Left renal pelvis (tissue), 4 donors: Measurements from ENCODE around the gene PLXNA4. TPM values are rescaled to one million over a fixed set of nuclear protein-coding genes. Genes with fewer than 3 reads are reported as not detected.

ENCODE experiments used
- DNase-seq, 4 donors: peaks; one replicate each; pipeline ENCODE4 v3.0.0-alpha.2; 2013; ENCODE audit warnings: low read depth in 4 of 4, low spot score in 3 of 4
- polyA plus RNA-seq, 4 donors: library from polyadenylated mRNA; unstranded; fragments of 120-200 nt; gene quantifications; one replicate each; pipeline ENCODE4 v1.2.1, GENCODE V29; 2013; ENCODE audit not compliant: insufficient read length in 4 of 4

PLXNA4 gene
- polyA plus RNA-seq, 4 donors, result 3.0 to 15.1 (median 13.8) TPM

- DNase-seq, result no peak
These were observed 130.0 kb downstream of the PLXNA4 start for GRCh38 chr7:132446260-132446659.

DNA sequence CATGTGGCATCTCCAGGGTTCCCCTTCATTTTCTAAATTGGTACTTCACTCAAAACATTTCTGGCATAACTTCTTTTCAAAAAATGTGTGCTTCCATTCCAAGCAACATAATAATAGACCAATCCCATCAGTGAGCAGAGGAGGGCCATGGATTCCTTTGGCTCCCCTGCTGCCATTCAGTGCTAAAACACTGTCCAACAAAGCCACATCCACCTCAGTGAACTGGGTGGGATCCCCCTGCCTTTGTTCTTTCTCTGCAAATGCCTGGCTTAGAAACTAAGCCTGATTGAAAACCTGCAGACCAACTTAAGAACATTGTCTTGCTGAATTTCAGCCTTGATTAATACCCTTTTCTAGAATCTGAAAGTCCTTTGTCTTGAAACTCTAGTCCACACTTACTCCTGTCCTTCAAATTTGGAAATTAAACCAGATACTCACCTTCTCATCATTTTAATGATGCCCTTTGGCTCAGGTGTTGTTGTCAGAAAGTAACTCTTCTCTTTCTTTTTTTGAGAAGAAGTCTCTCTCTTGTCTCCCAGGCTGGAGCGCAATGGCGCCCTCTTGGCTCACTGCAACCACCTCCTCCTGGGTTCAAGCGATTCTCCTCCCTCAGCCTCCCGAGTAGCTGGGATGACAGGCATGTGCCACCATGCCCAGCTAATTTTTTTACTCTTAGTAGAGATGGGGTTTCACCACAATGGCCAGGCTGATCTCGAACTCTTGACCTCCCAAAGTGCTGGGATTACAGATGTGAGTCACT is 132.3 kb downstream of the PLXNA4 start:
- DNase-seq, result no peak

DNA sequence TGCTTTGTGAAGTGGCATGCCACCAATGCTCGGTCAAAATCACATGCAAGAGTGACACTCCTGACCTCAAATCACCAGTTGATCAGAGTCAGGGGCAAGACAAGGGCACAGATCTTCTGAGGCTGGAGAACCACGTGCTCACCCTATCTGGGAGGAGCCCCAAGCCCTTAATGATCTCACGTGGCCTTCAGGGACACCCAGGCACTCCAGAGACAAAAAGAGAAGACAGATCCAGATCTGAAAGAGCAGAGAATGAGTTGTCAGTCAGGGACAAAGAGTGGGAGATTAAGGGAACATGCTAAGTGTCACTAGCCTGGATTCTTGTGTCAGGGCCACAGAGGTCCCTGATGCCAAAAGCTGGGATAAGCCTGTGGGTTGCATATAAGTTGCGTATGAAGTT is 134.3 kb downstream of the PLXNA4 start:
- DNase-seq, result no peak

DNA sequence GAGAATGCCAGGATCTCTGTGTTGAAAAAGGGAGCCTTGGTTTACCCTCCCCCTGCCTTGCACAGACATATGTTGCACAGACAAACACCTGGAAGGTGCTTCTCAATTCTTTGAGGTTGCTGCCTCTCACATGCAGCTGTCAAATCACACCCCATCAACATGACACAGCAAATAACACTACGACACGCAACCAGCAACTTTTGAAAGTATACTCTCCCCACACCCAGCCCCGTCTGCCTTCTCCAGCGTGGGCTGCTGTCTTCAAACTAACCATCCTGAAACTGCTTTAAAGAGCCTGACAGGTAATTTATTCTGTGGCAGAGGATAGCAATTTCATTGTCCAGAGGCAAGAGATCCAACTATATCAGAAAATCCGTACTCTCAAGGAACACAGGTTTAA is 136.1 kb downstream of the PLXNA4 start:
- no peak for DNase-seq

DNA sequence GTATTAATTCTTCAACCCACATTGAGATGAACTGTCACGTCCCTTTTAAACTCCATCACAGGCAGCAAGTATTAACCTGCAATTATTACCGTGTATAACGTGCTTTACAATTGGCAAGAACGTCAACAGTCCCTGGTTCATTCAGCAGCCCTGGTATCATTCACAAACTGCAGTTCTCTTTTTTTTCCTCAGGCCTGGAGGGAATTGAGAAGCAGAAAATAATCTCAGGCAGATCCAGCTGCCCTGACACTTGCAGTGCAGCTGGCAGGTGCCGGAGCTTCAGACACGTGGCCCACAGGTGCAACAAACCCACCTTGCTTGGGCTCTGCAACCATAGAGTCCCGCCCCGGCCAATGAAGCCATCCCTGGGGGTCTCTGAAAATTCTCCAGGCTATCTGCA is 137.3 kb downstream of the PLXNA4 start:
- no peak for DNase-seq

GRCh38 chr7:132437730-132438129 is 138.5 kb downstream of the PLXNA4 start:
- DNase-seq, result no peak

GRCh38 chr7:132436121-132436520 is 140.1 kb downstream of the PLXNA4 start:
- no peak for DNase-seq

DNA sequence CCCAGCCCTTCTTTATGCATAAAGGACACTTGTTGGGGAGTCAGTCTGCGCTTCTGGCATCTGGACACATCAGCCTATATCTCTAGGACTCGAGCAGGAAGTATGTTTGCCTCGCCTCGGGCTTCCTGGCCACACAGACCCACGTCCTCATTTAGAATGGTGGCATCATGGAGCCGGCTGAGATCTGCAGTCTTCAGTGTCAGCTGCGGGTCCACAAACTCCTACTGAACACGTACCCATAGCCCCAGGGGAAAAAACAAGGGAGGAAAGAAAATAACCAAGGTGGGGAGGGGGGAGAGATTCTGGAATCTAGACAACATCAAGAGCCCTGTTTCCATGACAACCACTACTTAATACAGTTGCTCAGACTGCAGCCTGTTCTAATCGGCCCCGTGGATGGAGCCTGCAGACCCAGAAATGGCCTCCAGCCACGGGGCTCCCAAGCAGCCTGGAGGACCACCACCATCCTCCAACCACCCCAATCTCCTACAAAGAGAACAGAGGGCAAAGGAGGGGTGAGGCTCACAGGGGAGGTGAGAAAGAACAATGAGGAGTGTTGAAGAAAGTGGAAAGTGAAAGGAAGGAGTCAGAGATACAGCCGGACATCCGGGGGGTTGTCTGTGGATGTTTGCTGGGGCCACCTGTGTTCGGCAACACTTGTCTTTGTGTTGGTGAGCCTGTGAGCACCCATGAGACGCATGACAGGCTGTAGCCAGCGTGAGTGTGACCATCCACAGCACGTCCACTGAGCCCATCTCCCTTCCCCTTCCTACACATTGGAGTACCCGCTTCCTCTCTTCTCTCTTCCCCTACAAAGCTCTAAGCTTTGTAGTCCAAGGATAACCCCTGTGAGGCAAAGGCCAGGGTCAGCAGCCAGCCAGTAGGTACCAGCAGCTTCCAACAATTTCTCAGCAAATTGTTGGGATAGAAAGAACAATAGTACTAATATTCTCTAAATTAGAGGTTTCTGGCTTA is 141.0 kb downstream of the PLXNA4 start:
- no peak for DNase-seq

DNA sequence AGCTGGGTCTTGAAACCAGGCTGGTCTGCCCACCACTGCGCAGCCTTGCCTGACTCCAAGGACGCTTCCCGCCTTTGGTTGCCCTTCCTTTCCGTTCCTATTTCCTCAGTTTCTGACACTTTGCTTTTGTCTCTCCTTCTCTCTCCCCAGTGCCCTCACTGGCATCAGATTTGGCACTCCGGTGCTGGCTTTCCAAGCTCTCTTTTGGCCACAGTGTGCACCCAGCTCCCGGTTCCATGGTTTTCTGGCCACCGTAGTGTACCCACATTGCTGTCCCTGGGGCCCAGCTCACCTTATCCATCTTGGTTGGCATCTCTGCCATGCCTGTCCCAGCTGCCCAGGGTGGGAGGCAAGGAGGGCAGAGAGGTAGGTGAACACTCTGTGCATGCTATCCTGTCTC is 142.2 kb downstream of the PLXNA4 start:
- DNase-seq, result no peak

DNA sequence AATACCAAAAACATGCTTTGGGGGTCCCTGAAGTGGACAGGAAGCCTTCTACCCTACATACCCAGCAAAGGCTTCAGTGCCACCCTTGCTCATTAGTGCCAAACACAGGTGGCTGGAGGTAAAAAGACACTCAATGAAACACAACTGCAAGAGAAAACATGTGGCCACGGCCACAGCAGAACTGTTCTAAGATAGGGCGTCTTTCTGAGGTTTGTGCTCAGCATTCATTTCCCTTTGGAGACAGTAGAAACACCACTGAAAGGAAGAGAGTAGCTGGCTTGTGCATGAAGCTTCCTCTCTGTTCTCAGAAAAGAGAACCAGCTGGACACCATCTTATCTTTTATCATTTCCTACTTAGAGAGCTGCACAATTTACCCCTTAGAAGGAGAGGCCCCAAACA is 143.0 kb downstream of the PLXNA4 start:
- DNase-seq, result no peak

DNA sequence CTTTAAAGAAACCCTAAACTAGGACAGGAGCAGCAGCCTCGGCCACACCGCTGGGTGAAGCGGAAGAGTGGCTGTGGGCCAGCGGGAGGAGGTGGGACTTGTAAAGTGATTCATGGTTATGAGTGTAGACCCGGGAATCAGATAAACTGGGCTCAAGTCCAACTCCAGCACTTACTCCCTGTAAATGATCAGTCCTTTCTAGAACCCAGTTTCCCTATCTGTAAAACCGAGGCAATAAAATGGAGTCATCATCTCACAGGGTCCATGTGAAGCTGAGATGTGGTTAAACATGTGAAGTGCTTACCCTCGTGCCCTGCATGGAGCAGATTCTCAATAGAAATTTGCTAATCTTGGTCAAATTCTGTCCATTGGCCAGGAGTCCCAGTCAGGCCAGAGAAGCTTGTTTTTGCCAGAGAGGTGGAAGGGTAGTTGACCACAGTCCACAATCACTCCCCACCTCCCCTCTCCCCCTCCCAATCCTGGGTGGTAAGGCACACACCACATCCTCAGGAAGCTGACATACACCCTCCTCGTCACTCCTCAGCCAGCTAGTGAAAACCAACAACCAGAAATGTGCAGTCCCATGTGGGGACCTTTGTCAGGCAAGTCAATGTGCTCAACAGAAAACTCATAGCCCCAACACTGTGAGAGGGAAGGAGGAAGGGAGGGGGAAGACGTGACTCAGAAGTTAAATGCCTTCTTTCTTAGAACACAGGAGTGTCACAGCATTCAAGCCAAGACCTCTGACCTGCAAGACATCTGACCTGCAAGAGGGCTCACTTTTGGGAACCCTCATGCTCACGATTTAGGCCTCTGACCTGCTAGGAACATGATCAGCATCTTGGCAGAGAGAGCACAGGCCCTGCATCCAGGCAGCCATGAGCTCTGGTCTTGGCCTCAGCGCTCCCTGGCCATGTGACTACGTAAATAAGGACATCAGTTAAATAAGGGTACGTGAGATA is 145.1 kb downstream of the PLXNA4 start:
- DNase-seq, result no peak

DNA sequence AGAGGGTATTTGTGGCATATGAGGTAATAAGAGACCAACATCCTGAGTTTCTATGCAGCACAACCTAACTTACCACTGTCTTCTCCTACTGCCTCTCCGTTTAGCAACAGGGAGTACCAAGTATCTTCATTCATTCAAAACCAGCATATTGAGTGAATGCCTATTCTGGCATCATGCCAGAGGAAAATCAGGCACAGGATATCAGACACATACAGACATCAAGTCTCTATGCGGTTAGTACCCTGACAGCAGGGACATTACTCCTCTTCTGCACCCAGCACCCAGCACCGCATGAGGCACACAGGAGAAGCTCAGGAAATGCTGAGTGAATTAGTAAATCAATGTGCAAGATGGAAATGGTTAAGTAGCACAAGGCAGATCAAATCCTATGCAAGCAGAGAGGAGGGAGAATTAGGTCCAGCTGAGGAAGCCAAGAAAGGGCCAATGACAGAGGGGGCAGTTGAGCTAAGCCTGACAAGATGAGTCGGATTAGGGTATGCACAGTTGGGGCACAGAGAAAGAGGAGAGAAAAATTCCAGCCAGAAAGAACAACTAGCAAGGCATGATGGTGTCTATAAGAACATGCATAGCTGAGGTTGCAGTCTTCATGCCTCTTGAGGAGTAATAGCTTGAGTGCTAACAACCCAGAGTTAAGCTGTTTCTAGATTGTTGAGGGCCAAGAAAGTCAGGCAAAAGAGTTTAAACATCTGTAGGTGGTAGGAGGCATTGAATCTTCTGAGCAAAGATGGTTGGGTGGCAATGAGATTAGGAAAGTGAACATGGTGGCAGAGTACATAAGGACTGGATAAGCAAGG is 146.0 kb downstream of the PLXNA4 start:
- DNase-seq, result no peak

- no peak for DNase-seq
These were observed 147.1 kb downstream of the PLXNA4 start for GRCh38 chr7:132429181-132429580.

GRCh38 chr7:132428247-132428919 is 147.9 kb downstream of the PLXNA4 start:
- no peak for DNase-seq

GRCh38 chr7:132425942-132426341 is 150.3 kb downstream of the PLXNA4 start:
- no peak for DNase-seq

GRCh38 chr7:132424821-132425724 is 151.2 kb downstream of the PLXNA4 start:
- no peak for DNase-seq

DNA sequence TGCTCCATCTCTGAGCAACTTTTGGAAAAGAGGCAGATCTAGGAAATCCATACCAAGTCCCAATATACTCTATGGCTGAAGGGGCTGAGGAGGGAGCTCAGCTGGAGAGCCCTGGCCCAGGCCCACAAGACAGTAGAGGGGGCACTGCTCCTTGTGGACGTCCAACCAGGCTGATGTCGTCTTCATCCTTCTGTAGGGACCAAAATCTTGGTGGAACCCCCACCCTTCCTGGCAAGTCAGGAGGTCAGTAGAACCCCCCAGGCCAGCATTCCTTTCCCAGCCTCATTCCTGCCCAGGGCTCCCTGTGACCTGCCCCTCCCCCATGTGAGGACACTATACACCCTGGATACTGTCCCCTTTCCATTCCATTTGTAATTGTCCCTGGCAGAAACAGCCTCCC is 152.0 kb downstream of the PLXNA4 start:
- no peak for DNase-seq

- DNase-seq, result no peak
These were observed 152.6 kb downstream of the PLXNA4 start for GRCh38 chr7:132423594-132424200.
